HCT116 (cell line): ENCODE results near the gene SLC23A1. TPM values are rescaled to one million over a fixed set of nuclear protein-coding genes. Genes with fewer than 3 reads are reported as not detected.

Experiments
- ATAC-seq: fragments of 200-7000 bp; cut with Tn5 transposase; 2 replicates; pipeline ENCODE4 v1.9.1; 2020; ENCODE audit warnings: mild to moderate bottlenecking, moderate library complexity
- BruUV-seq: library from RNA; stranded (reverse); fragments of 400-500 nt; replicated peaks from 2 replicates; lab custom pipeline; 2021; lab: Mats Ljungman, UMichigan
- CTCF ChIA-PET: fragments of 300-600 bp; sonication (Branson Sonifier 250); formaldehyde crosslinking; loops from one replicate; lab custom pipeline; 2021; ENCODE audit warnings: antibody characterized with exemption; lab: Charles Lee
- POLR2A ChIA-PET: fragments of 300-600, 350-600 bp; sonication (Branson Sonifier 250); formaldehyde crosslinking; loops from one replicate; lab custom pipeline; 2021; ENCODE audit warnings: antibody characterized with exemption; lab: Charles Lee
- RAD21 ChIA-PET, 2 experiments: fragments of 300-600 bp; sonication (Branson Sonifier 250); formaldehyde crosslinking; loops; one replicate each; lab custom pipeline; 2023; ENCODE audit warnings: low total read pairs in 2 of 2; ENCODE audit not compliant: uncharacterized antibody in 2 of 2, unreplicated experiment in 2 of 2, low non-redundant PET in 1 of 2; lab: Charles Lee
- DNase-seq: peaks from one replicate; pipeline ENCODE4 v3.0.0-alpha.2; 2010; ENCODE audit warnings: low read depth, low spot score
- H2AFZ ChIP-seq: fragments of 200-600 bp; shearing (Covaris generic), sonication (generic); 2 replicates; pipeline ENCODE4 v1.6.1; 2017; ENCODE audit warnings: low read depth, mixed run types, mixed read lengths, antibody characterized with exemption, low read length; ENCODE audit not compliant: poor library complexity, severe bottlenecking
- H3K27ac ChIP-seq: 2 replicates; pipeline ENCODE4 v1.5.1; 2012; ENCODE audit warnings: low read depth, low read length
- H3K27me3 ChIP-seq: fragments of 200-600 bp; sonication (generic); 2 replicates; pipeline ENCODE4 v1.6.1; 2016; ENCODE audit warnings: mixed run types, low read length, mixed read lengths; ENCODE audit not compliant: insufficient read depth
- H3K36me3 ChIP-seq, 2 experiments: fragments of 200-500 bp in 1 of 2; fragments of 200-600 bp in 1 of 2; sonication (Bioruptor generic) in 1 of 2; sonication (generic) in 1 of 2; 2 replicates each; pipeline versions ENCODE4 v1.5.1 to v1.6.1; 2014 to 2016; ENCODE audit warnings: low read length in 2 of 2, inconsistent platforms in 1 of 2, mixed read lengths in 1 of 2, mixed run types in 1 of 2; ENCODE audit not compliant: insufficient read depth in 2 of 2, control insufficient read depth in 1 of 2
- H3K4me1 ChIP-seq, 2 experiments: fragments of 200-600 bp in 1 of 2; sonication (generic) in 1 of 2; 2 replicates each; pipeline versions ENCODE4 v1.5.1 to v1.6.1; 2012 to 2017; ENCODE audit warnings: low read length in 2 of 2, inconsistent platforms in 1 of 2, mild to moderate bottlenecking in 1 of 2, mixed read lengths in 1 of 2, mixed run types in 1 of 2, moderate library complexity in 1 of 2; ENCODE audit not compliant: insufficient read depth in 2 of 2, control insufficient read depth in 1 of 2
- H3K4me2 ChIP-seq: fragments of 200-600 bp; sonication (generic); 2 replicates; pipeline ENCODE4 v1.6.1; 2017; ENCODE audit warnings: mixed run types, low read length, mixed read lengths
- H3K4me3 ChIP-seq, 2 experiments: fragments of 200-600 bp in 1 of 2; sonication (generic) in 1 of 2; replicated peaks in 1 of 2; 2 replicates each; pipeline ENCODE4 v1.5.1; 2011 to 2016; ENCODE audit warnings: low read length in 2 of 2, control low read depth in 1 of 2, low read depth in 1 of 2, mild to moderate bottlenecking in 1 of 2, mixed read lengths in 1 of 2, mixed run types in 1 of 2
- H3K79me2 ChIP-seq: fragments of 200-600 bp; sonication (generic); 2 replicates; pipeline ENCODE4 v1.6.1; 2017; ENCODE audit warnings: mild to moderate bottlenecking, mixed run types, low read length, moderate library complexity, mixed read lengths; ENCODE audit not compliant: insufficient read depth
- H3K9ac ChIP-seq: fragments of 200-600 bp; sonication (generic); 2 replicates; pipeline ENCODE4 v1.6.1; 2016; ENCODE audit warnings: low read length, mixed read lengths
- H3K9me2 ChIP-seq: fragments of 200-600 bp; sonication (generic), shearing (Covaris generic); 2 replicates; pipeline ENCODE4 v1.6.1; 2017; ENCODE audit warnings: mixed run types, mild to moderate bottlenecking, moderate library complexity; ENCODE audit not compliant: insufficient read depth
- H3K9me3 ChIP-seq, 2 experiments: fragments of 200-500 bp in 1 of 2; fragments of 200-600 bp in 1 of 2; sonication (Bioruptor generic) in 1 of 2; sonication (generic) in 1 of 2; 2 replicates each; pipeline ENCODE4 v1.6.1; 2014 to 2017; ENCODE audit warnings: low read length in 2 of 2, mixed read lengths in 2 of 2, inconsistent platforms in 1 of 2, low read depth in 1 of 2, mild to moderate bottlenecking in 1 of 2, mixed run types in 1 of 2, moderate library complexity in 1 of 2; ENCODE audit not compliant: control insufficient read depth in 1 of 2, insufficient read depth in 1 of 2
- H4K20me1 ChIP-seq: fragments of 200-600 bp; sonication (generic), shearing (Covaris generic); 2 replicates; pipeline ENCODE4 v1.6.1; 2017; ENCODE audit warnings: mixed run types, mild to moderate bottlenecking, moderate library complexity; ENCODE audit not compliant: insufficient read depth
- CEBPB ChIP-seq: IDR thresholded peaks from 2 replicates; pipeline ENCODE4 v1.6.1; 2012; ENCODE audit warnings: low read depth
- ELF1 ChIP-seq: IDR thresholded peaks from 2 replicates; pipeline ENCODE4 v1.6.1; 2012; ENCODE audit warnings: low read depth, borderline replicate concordance
- EZH2phosphoT487 ChIP-seq: fragments of 200-600 bp; IDR thresholded peaks from 2 replicates; pipeline ENCODE4 v1.6.1; 2018; ENCODE audit warnings: antibody characterized with exemption, borderline replicate concordance
- FOSL1 ChIP-seq: IDR thresholded peaks from 2 replicates; pipeline ENCODE4 v1.6.1; 2012; ENCODE audit warnings: low read depth
- JUND ChIP-seq: IDR thresholded peaks from 2 replicates; pipeline ENCODE4 v1.6.1; 2012
- POLR2AphosphoS5 ChIP-seq: IDR thresholded peaks from 2 replicates; pipeline ENCODE4 v1.6.1; 2011; ENCODE audit warnings: mild to moderate bottlenecking, low read depth, low read length, moderate library complexity
- SIN3A ChIP-seq: IDR thresholded peaks from 2 replicates; pipeline ENCODE4 v1.6.1; 2012; ENCODE audit warnings: low read depth
- SRF ChIP-seq: IDR thresholded peaks from 2 replicates; pipeline ENCODE4 v1.6.1; 2012; ENCODE audit warnings: low read depth
- TCF7L2 ChIP-seq: IDR thresholded peaks from 2 replicates; pipeline ENCODE4 v1.7.0; 2011; ENCODE audit warnings: borderline replicate concordance, inconsistent platforms; ENCODE audit not compliant: insufficient read depth, insufficient read length; ENCODE audit errors: extremely low read depth
- YY1 ChIP-seq: IDR thresholded peaks from 2 replicates; pipeline ENCODE4 v1.6.1; 2011; ENCODE audit warnings: low read length, low read depth, moderate library complexity, mild to moderate bottlenecking; ENCODE audit not compliant: insufficient replicate concordance; ENCODE audit errors: extremely low read depth
- ZFX ChIP-seq: fragments of 450-650 bp; IDR thresholded peaks from 2 replicates; pipeline ENCODE4 v1.6.1; 2017
- ZNF274 ChIP-seq: fragments of 200-500 bp; sonication (Bioruptor generic); IDR thresholded peaks from 2 replicates; pipeline ENCODE4 v1.6.1; 2014; ENCODE audit warnings: mild to moderate bottlenecking, low read depth, low read length, inconsistent platforms
- intact Hi-C: fragments of 100-400 bp; cut with micrococcal nuclease; formaldehyde crosslinking; loops from 2 replicates; pipeline ENCODE4 v1.10.0; 2022
- total RNA-seq: library from RNA; stranded (reverse); gene quantifications from one replicate; pipeline ENCODE4 v1.2.1, GENCODE V29; 2021; ENCODE audit not compliant: unreplicated experiment
- TF ChIP-seq, protein P1 (sequence below): IDR thresholded peaks from 2 replicates; pipeline ENCODE4 v1.6.1; 2012
- TF ChIP-seq, protein P2 (sequence below): IDR thresholded peaks from 2 replicates; pipeline ENCODE4 v1.6.1; 2012

The SLC23A1 gene
- total RNA-seq, 1 experiment from 2014 or later, result not detected

DNA sequence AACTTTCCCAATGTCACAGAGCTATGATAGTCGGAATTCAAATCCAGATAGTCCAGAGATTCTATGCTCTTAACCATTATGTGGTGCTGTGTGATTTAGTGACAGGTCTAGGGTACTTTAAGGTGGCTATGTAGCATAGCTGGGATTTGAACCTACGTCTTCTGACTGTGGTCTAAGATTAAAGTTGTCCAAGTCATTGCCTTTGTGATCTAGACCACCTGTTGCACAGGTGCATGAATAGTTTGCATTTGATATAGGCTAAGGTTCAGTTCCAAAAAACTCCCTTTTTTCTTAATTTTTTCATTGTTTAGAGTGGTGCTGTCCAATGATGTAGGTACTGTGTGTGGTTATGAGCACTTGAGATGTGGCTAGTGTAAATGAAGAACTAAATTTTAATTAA, 38.9 kb downstream of the SLC23A1 start:
- no TSS peak for BruUV-seq
- H4K20me1 ChIP-seq, result peaks cover 6% of the 10 kb centered on the region; the same call in 1 of the 2 replicates
- ChIA-PET RAD21 (no interaction called here), POLR2A (no interaction called here), CTCF (no interaction called here)
- H3K36me3 ChIP-seq, result 0 out of 4 replicates have a peak, but pooled peaks cover 4% of the 10 kb centered on the region in 2 experiments
- no peak overlapping the region for H3K4me3 ChIP-seq
- intact Hi-C loops, result no loop called here
- no peak overlapping the region for H3K4me2 ChIP-seq
- ATAC-seq (no peak), DNase-seq (no peak)
- H3K79me2 ChIP-seq, result peaks cover 74% of the 10 kb centered on the region
- H3K27me3 ChIP-seq, result no peaks in the 10 kb centered on the region
- H3K4me1 ChIP-seq, result peaks cover 4 to 16% of the 10 kb centered on the region in 2 experiments; a peak in 3 of 4 replicates
- H2AFZ ChIP-seq, result no peak overlapping the region
- no peaks in the 10 kb centered on the region for H3K9me3 ChIP-seq
- no peak for TF ChIP-seq JUND
- TF ChIP-seq, protein P1, sequence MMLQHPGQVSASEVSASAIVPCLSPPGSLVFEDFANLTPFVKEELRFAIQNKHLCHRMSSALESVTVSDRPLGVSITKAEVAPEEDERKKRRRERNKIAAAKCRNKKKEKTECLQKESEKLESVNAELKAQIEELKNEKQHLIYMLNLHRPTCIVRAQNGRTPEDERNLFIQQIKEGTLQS, result no peak
- TF ChIP-seq CEBPB, result no peak
- no peak for TF ChIP-seq EZH2phosphoT487
- TF ChIP-seq ZFX, result no peak
- no peak for TF ChIP-seq POLR2AphosphoS5
- no peak for TF ChIP-seq TCF7L2
- TF ChIP-seq ZNF274, result no peak
- TF ChIP-seq, protein P2, sequence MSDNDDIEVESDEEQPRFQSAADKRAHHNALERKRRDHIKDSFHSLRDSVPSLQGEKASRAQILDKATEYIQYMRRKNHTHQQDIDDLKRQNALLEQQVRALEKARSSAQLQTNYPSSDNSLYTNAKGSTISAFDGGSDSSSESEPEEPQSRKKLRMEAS, result no peak
- no peak for TF ChIP-seq SRF
- TF ChIP-seq SIN3A, result no peak
- TF ChIP-seq FOSL1, result no peak
- no peak for TF ChIP-seq YY1
- no peak for TF ChIP-seq ELF1
- TF ChIP-seq, all 23 proteins: peak for 0
- Histone ChIP-seq H3K9ac (no peak overlapping the region), H3K9me2 (no peaks in the 10 kb centered on the region), H3K27ac (no peak overlapping the region)
